Hepatocyte (in vitro differentiated cells): ENCODE data around the gene FOLR3.

ENCODE experiments used
- CTCF ChIP-seq: fragments of 200-600 bp; sonication (generic); IDR thresholded peaks from 2 replicates; pipeline ENCODE4 v1.5.1; 2016; ENCODE audit warnings: antibody characterized with exemption, mild to moderate bottlenecking; ENCODE audit not compliant: poor library complexity
- EZH2 ChIP-seq: fragments of 200-600 bp; sonication (generic); IDR thresholded peaks from 2 replicates; pipeline ENCODE4 v1.6.1; 2016; ENCODE audit warnings: antibody characterized with exemption, mild to moderate bottlenecking, borderline replicate concordance

GRCh38 chr11:72150882-72151281 lies 15.4 kb downstream of the FOLR3 start:
- no peak for TF ChIP-seq CTCF
- no peak for TF ChIP-seq EZH2
